Measurements from ENCODE around the gene LEFTY1.
A peak's percentile ranks its signal among the peaks of the same experiment; 100 is the strongest.

Gene LEFTY1

GRCh38 chr1:225887030-225887314 lies 2.0 kb downstream of the LEFTY1 start:
- DNase-seq = no peak

- no peak for DNase-seq
Measured at GRCh38 chr1:225886159-225887029, 2.6 kb downstream of the LEFTY1 start.

GRCh38 chr1:225885336-225885735 lies 3.6 kb downstream of the LEFTY1 start:
- no peak for DNase-seq

- DNase-seq = no peak
Measured at GRCh38 chr1:225883616-225884265, 5.2 kb downstream of the LEFTY1 start.

- DNase-seq = peak; percentile 45
Measured at GRCh38 chr1:225882694-225883615, 6.0 kb downstream of the LEFTY1 start.

GRCh38 chr1:225881959-225882693 lies 6.8 kb downstream of the LEFTY1 start, which contains the start of gene TMEM63A:
TMEM63A (minus strand) TSS chr1:225882380; CDS start chr1:225877580, 4,800 bp downstream.
- peak; percentile 88 for DNase-seq

GRCh38 chr1:225881081-225881958 lies 7.6 kb downstream of the LEFTY1 start:
- peak; percentile 36 for DNase-seq

GRCh38 chr1:225880636-225881035 lies 8.3 kb downstream of the LEFTY1 start:
- no peak for DNase-seq

- DNase-seq = no peak
Measured at GRCh38 chr1:225880222-225880588, 8.7 kb downstream of the LEFTY1 start.

- peak; percentile 38 for DNase-seq
Measured at GRCh38 chr1:225879521-225880221, 9.3 kb downstream of the LEFTY1 start.

GRCh38 chr1:225878282-225878681 lies 10.7 kb downstream of the LEFTY1 start:
- no peak for DNase-seq

GRCh38 chr1:225877580-225877979 lies 11.4 kb downstream of the LEFTY1 start:
- DNase-seq = no peak

- no peak for DNase-seq
Measured at GRCh38 chr1:225876900-225877510, 11.9 kb downstream of the LEFTY1 start.

GRCh38 chr1:225875044-225875815 lies 13.7 kb downstream of the LEFTY1 start:
- no peak for DNase-seq

- DNase-seq = no peak
Measured at GRCh38 chr1:225874431-225874830, 14.5 kb downstream of the LEFTY1 start.

GRCh38 chr1:225873281-225873850 lies 15.6 kb downstream of the LEFTY1 start:
- no peak for DNase-seq

- DNase-seq = no peak
Measured at GRCh38 chr1:225872075-225872430, 16.9 kb downstream of the LEFTY1 start.

- no peak for DNase-seq
Measured at GRCh38 chr1:225871359-225872074, 17.4 kb downstream of the LEFTY1 start.

GRCh38 chr1:225870911-225871310 lies 18.0 kb downstream of the LEFTY1 start:
- no peak for DNase-seq

Measured in stimulated activated CD4-positive, alpha-beta T cell treated with anti-CD3 and anti-CD28 coated beads, Interleukin-4, amount 100 ng/mL, for 24 hours (primary cell).